H1 (cell line): ENCODE data around the gene LOXHD1. TPM values are rescaled to one million over a fixed set of nuclear protein-coding genes. Genes with fewer than 3 reads are reported as not detected.

ENCODE experiments used
- CTCF ChIA-PET: fragments of 300-600 bp; sonication (Branson Sonifier 250); formaldehyde crosslinking; loops from one replicate; lab custom pipeline; 2021; ENCODE audit not compliant: partially characterized antibody; lab: Charles Lee
- POLR2A ChIA-PET: fragments of 300-600 bp; sonication (Branson Sonifier 250); formaldehyde crosslinking; loops from one replicate; lab custom pipeline; 2021; ENCODE audit warnings: inconsistent platforms; ENCODE audit not compliant: partially characterized antibody; lab: Charles Lee
- DNase-seq, 2 experiments: peaks; one replicate each; pipeline versions ENCODE4 v3.0.0 to v3.0.0-alpha.2; 2010 to 2022; ENCODE audit warnings: low spot score in 2 of 2, low read depth in 1 of 2, mixed read lengths in 1 of 2
- FAIRE-seq: peaks from 2 replicates; lab custom pipeline; 2011; peaks lifted over from hg19 to GRCh38; lab: Jason Lieb, UNC
- H2AFZ ChIP-seq: 2 replicates; pipeline ENCODE4 v1.8.1; 2012; ENCODE audit warnings: low read length, inconsistent platforms
- H2AK5ac ChIP-seq: 2 replicates; pipeline ENCODE4 v1.6.1; 2013; ENCODE audit warnings: low read depth, low read length
- H2BK120ac ChIP-seq: replicated peaks from 2 replicates; pipeline ENCODE3; 2013; ENCODE audit warnings: low read depth, low read length, inconsistent platforms
- H2BK12ac ChIP-seq: 2 replicates; pipeline ENCODE4 v1.6.1; 2013; ENCODE audit warnings: low read depth, low read length
- H2BK15ac ChIP-seq: 2 replicates; pipeline ENCODE4 v1.6.1; 2013; ENCODE audit warnings: low read length
- H2BK20ac ChIP-seq: 2 replicates; pipeline ENCODE4 v1.6.1; 2013; ENCODE audit warnings: low read length
- H2BK5ac ChIP-seq: 2 replicates; pipeline ENCODE4 v1.6.1; 2013; ENCODE audit warnings: low read depth, low read length
- H3K14ac ChIP-seq: 2 replicates; pipeline ENCODE4 v1.6.1; 2013; ENCODE audit warnings: inconsistent platforms; ENCODE audit not compliant: insufficient read length
- H3K18ac ChIP-seq: 2 replicates; pipeline ENCODE4 v1.6.1; 2013; ENCODE audit warnings: low read length; ENCODE audit errors: extremely low read depth
- H3K23ac ChIP-seq: 2 replicates; pipeline ENCODE4 v1.6.1; 2013; ENCODE audit warnings: inconsistent platforms; ENCODE audit not compliant: insufficient read length
- H3K23me2 ChIP-seq: 2 replicates; pipeline ENCODE4 v1.6.1; 2013; ENCODE audit warnings: low read depth, low read length
- H3K27ac ChIP-seq: 2 replicates; pipeline ENCODE4 v1.6.1; 2011; ENCODE audit warnings: low read depth, low read length, inconsistent platforms
- H3K27me3 ChIP-seq, 4 experiments: replicated peaks in 1 of 4; 1 replicate in 1 of 4; 2 replicates in 3 of 4; pipeline versions ENCODE4 v1.6.1 to v1.8.1; 2011 to 2013; ENCODE audit warnings: low read length in 3 of 4, mild to moderate bottlenecking in 3 of 4, inconsistent platforms in 2 of 4, mixed read lengths in 2 of 4, moderate library complexity in 1 of 4; ENCODE audit not compliant: control insufficient read depth in 3 of 4, insufficient read depth in 3 of 4; ENCODE audit errors: extremely low read depth in 1 of 4
- H3K36me3 ChIP-seq, 4 experiments: 2 replicates each; pipeline versions ENCODE4 v1.6.1 to v1.8.1; 2011 to 2013; ENCODE audit warnings: mild to moderate bottlenecking in 4 of 4, low read length in 3 of 4, moderate library complexity in 2 of 4, control low read depth in 1 of 4, inconsistent platforms in 1 of 4; ENCODE audit not compliant: insufficient read depth in 4 of 4, control insufficient read depth in 2 of 4
- H3K4ac ChIP-seq: replicated peaks from 2 replicates; pipeline ENCODE3; 2013; ENCODE audit warnings: low read length, low read depth, mixed read lengths, inconsistent platforms; ENCODE audit not compliant: insufficient read length
- H3K4me1 ChIP-seq, 4 experiments: replicated peaks in 1 of 4; 1 replicate in 1 of 4; 2 replicates in 3 of 4; pipeline versions ENCODE4 v1.6.1 to v1.8.1; 2011 to 2013; ENCODE audit warnings: low read length in 3 of 4, inconsistent platforms in 2 of 4, mixed read lengths in 1 of 4; ENCODE audit not compliant: insufficient read depth in 4 of 4, control insufficient read depth in 3 of 4
- H3K4me2 ChIP-seq, 2 experiments: 2 replicates each; pipeline versions ENCODE4 v1.6.1 to v1.8.1; 2011 to 2013; ENCODE audit warnings: low read depth in 2 of 2, low read length in 2 of 2, control low read depth in 1 of 2, inconsistent platforms in 1 of 2, mild to moderate bottlenecking in 1 of 2; ENCODE audit not compliant: insufficient read depth in 1 of 2
- H3K4me3 ChIP-seq, 4 experiments: fragments of 200-600, 300-600 bp in 1 of 4; sonication (generic), shearing (Covaris generic), sonication (Bioruptor Twin) in 1 of 4; 2 replicates each; pipeline versions ENCODE4 v1.5.1 to v1.8.1; 2011 to 2016; ENCODE audit warnings: low read length in 4 of 4, low read depth in 3 of 4, control low read depth in 2 of 4, inconsistent platforms in 2 of 4, mild to moderate bottlenecking in 2 of 4, mixed read lengths in 1 of 4, moderate library complexity in 1 of 4; ENCODE audit not compliant: insufficient read depth in 2 of 4; ENCODE audit errors: extremely low read depth in 1 of 4
- H3K56ac ChIP-seq: replicated peaks from 2 replicates; pipeline ENCODE3; 2013; ENCODE audit warnings: low read depth, mild to moderate bottlenecking, mixed read lengths, low read length, inconsistent platforms; ENCODE audit not compliant: insufficient read length
- H3K79me1 ChIP-seq: 2 replicates; pipeline ENCODE4 v1.6.1; 2013; ENCODE audit warnings: low read depth, low read length, control low read depth
- H3K79me2 ChIP-seq, 2 experiments: 2 replicates each; pipeline versions ENCODE4 v1.6.1 to v1.8.1; 2012 to 2013; ENCODE audit warnings: low read length in 2 of 2, mild to moderate bottlenecking in 2 of 2, inconsistent platforms in 1 of 2; ENCODE audit not compliant: insufficient read depth in 2 of 2, control insufficient read depth in 1 of 2
- H3K9ac ChIP-seq, 4 experiments: replicated peaks in 1 of 4; 1 replicate in 1 of 4; 2 replicates in 3 of 4; pipeline versions ENCODE4 v1.6.1 to v1.8.1; 2011 to 2013; ENCODE audit warnings: low read depth in 3 of 4, low read length in 3 of 4, control low read depth in 2 of 4, mild to moderate bottlenecking in 2 of 4, moderate library complexity in 2 of 4, inconsistent platforms in 1 of 4; ENCODE audit errors: extremely low read depth in 1 of 4
- H3K9me3 ChIP-seq, 2 experiments: 2 replicates each; pipeline versions ENCODE4 v1.6.1 to v1.8.1; 2012 to 2013; ENCODE audit warnings: mild to moderate bottlenecking in 2 of 2, moderate library complexity in 2 of 2, control low read depth in 1 of 2, inconsistent platforms in 1 of 2, low read depth in 1 of 2, low read length in 1 of 2, mixed read lengths in 1 of 2; ENCODE audit not compliant: insufficient read depth in 2 of 2
- H4K20me1 ChIP-seq, 2 experiments: replicated peaks in 1 of 2; 2 replicates each; pipeline versions ENCODE3 to v1.8.1; 2011 to 2013; ENCODE audit warnings: inconsistent platforms in 2 of 2, low read length in 2 of 2, mild to moderate bottlenecking in 1 of 2; ENCODE audit not compliant: insufficient read depth in 2 of 2, control insufficient read depth in 1 of 2
- H4K5ac ChIP-seq: 2 replicates; pipeline ENCODE4 v1.6.1; 2013; ENCODE audit warnings: low read length, low read depth, mixed read lengths, inconsistent platforms; ENCODE audit not compliant: insufficient read length
- H4K8ac ChIP-seq: 2 replicates; pipeline ENCODE4 v1.8.0; 2013; ENCODE audit warnings: mild to moderate bottlenecking, moderate library complexity, low read length, inconsistent platforms; ENCODE audit not compliant: insufficient read depth; ENCODE audit errors: extremely low read depth
- H4K91ac ChIP-seq: replicated peaks from 2 replicates; pipeline ENCODE3; 2013; ENCODE audit warnings: low read length, mixed read lengths, inconsistent platforms; ENCODE audit not compliant: insufficient read length
- WGBS, 2 experiments: shearing (Covaris generic) in 1 of 2; methylation state at CpG; one replicate each; pipeline versions ENCODE4 v1.1.6 to v1.1.7; 2013 to 2015; ENCODE audit warnings: low lambda C conversion rate in 2 of 2, mixed read lengths in 2 of 2, inconsistent platforms in 1 of 2, low coverage in 1 of 2, missing lambda C conversion rate in 1 of 2; ENCODE audit not compliant: insufficient replicate concordance in 2 of 2, insufficient coverage in 1 of 2, insufficient read length in 1 of 2; ENCODE audit errors: extremely low coverage in 1 of 2, missing lambda C conversion rate in 1 of 2; 5-methylcytosine and 5-hydroxymethylcytosine counted together
- polyA plus RNA-seq, 7 experiments: library from polyadenylated mRNA; depleted of rRNA in 3 of 7; stranded (reverse) in 5 of 7; unstranded in 2 of 7; fragments of >200 nt in 5 of 7; fragments of 200-250 nt in 2 of 7; gene quantifications; 1 replicate in 5 of 7; 2 replicates in 1 of 7; 4 replicates in 1 of 7; pipeline versions ENCODE4 v1.2.1 to v1.2.3, GENCODE V29; 2011 to 2013; ENCODE audit warnings: missing spikeins in 2 of 7, mixed read lengths in 2 of 7
- total RNA-seq: library from RNA; stranded (reverse); fragmentation: NEBNext Ultra II Directional; extraction: Animal tissue kit (Norgen Biotek cat#: 25700); gene quantifications from 2 replicates; pipeline ENCODE4 v1.2.1, GENCODE V29; 2021

The LOXHD1 gene
- total and polyA plus RNA-seq, 2 of the 8 experiments (the other 6 are each of a cell fraction or from before 2014, with no cell fraction given): 0.02 TPM; not detected in 1

GRCh38 chr18:46431522-46432171 is 225.4 kb downstream of the LOXHD1 start:
- Histone ChIP-seq H3K14ac (no peak overlapping the region), H2BK5ac (no peak overlapping the region), H2BK12ac (no peak overlapping the region), H4K20me1 (no peaks in the 10 kb centered on the region), H3K9me3 (no peaks in the 10 kb centered on the region), H3K4ac (no peak overlapping the region), H3K36me3 (no peaks in the 10 kb centered on the region), H3K56ac (no peak overlapping the region), H3K27me3 (no peaks in the 10 kb centered on the region), H3K23ac (no peak overlapping the region), H3K4me3 (no peak overlapping the region), H4K91ac (no peak overlapping the region), H3K4me2 (peak overlapping the region; percentile 36 to 43; a peak in 3 of 4 replicates), H3K79me1 (no peaks in the 10 kb centered on the region), H2BK20ac (no peak overlapping the region), H3K4me1 (peaks cover 0 to 17% (median 9%) of the 10 kb centered on the region in 4 experiments; a peak in 6 of 7 replicates), H3K27ac (no peak overlapping the region), H2BK15ac (no peak overlapping the region), H3K23me2 (peaks cover 2% of the 10 kb centered on the region; the same call in 1 of the 2 replicates), H3K9ac (no peak overlapping the region), H2BK120ac (no peak overlapping the region), H4K8ac (no peak overlapping the region), H2AK5ac (no peak overlapping the region), H3K18ac (no peak overlapping the region; the same call in 1 of the 2 replicates), H2AFZ (no peak overlapping the region), H3K79me2 (no peaks in the 10 kb centered on the region), H4K5ac (no peak overlapping the region)
- ChIA-PET POLR2A (interaction anchor here (1.0 to 2.8 kb wide), 4 partner anchors 10 to 23 kb away, joined by 4 to 8 read pairs (median 6); no protein-coding TSS in a partner anchor), CTCF (interaction anchor here (1.1 to 4.3 kb wide), 11 partner anchors 9 to 226 kb away, joined by 3 to 33 read pairs (median 6); partner anchors contain the start of gene LOXHD1)
- FAIRE-seq: no peak
- 74% methylated on average over 4 of the region's 4 CpGs; no CpG with 5 or more reads in 1 of the 2 experiments for WGBS, 2 experiments
- no peak for DNase-seq
